ENCODE data around the gene IRF1.
"Not testable (repeated sequence)": the region's sequence is repeated elsewhere in the genome, so short reads cannot be mapped to it uniquely, and the experiment has no call there.

The IRF1 gene

GRCh38 chr5:132485641-132486317 lies 4.8 kb downstream of the IRF1 start:
- DNase-seq = no peak

- DNase-seq = not testable (repeated sequence)
Observed at GRCh38 chr5:132484876-132485640, 5.5 kb downstream of the IRF1 start.

- no peak for DNase-seq
Observed at GRCh38 chr5:132484391-132484725, 6.2 kb downstream of the IRF1 start.

DNA sequence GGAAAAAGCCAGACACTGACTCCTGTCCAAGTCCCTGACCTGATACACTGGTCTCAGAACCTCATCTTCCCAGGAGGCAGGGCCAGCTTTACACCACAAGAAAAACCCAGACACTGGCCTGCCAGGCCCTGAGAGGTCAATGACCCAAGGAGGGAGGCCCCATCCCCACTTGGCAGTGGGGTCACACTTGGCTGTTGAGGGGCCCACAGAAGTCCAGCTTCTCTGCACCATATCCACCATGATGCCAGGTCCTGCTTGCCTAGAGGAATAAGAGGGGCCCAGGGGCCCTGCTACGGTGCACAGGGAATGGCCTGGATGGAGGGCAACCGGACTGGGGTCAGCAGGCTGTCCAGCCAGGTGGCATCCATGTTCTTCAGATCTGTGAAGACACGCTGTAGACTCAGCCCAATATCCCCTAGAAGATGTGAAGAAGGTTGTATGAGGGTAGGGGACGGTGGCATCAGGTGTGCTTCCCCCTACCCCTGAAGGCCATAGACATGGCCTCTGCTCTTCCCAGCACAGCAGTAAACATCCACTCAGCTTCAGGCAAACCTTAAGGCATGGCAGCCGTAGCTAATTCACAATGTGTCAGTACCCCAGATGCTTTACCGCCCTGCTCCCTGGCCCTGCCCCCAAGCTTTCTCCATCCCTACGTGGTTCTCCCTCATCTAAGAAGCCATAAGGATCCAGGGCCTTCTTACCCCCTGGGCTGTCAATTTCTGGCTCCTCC lies 6.7 kb downstream of the IRF1 start:
- no peak for DNase-seq

GRCh38 chr5:132483101-132483500 lies 7.5 kb downstream of the IRF1 start:
- no peak for DNase-seq

DNA sequence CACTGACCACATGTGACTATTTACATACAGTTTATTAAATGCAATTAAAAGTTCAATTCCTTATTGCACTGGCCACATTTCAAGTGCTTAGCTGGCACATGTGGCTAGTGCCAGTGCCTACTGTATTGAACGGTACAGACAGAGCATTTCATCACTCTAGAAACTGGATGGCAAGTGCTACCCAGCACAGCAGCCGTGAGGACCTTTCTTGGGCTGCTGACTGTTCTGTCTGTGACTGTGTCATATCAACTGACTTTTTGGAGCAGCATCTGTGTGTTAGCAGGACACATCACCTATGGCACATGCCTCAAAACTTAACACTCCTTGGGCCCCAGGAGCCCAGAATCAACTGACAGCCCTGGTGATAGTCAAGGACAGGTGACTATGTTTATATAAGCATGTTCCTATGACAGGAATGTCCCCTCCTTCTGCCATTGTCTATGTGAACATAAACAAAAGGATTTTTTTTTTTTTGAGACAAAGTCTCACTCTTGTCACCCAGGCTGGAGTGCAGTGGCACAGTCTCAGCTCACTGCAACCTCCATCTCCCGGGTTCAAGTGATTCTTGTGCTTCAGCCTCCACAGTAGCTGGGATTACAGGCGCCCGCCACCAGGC lies 8.9 kb downstream of the IRF1 start:
- DNase-seq = no peak

DNA sequence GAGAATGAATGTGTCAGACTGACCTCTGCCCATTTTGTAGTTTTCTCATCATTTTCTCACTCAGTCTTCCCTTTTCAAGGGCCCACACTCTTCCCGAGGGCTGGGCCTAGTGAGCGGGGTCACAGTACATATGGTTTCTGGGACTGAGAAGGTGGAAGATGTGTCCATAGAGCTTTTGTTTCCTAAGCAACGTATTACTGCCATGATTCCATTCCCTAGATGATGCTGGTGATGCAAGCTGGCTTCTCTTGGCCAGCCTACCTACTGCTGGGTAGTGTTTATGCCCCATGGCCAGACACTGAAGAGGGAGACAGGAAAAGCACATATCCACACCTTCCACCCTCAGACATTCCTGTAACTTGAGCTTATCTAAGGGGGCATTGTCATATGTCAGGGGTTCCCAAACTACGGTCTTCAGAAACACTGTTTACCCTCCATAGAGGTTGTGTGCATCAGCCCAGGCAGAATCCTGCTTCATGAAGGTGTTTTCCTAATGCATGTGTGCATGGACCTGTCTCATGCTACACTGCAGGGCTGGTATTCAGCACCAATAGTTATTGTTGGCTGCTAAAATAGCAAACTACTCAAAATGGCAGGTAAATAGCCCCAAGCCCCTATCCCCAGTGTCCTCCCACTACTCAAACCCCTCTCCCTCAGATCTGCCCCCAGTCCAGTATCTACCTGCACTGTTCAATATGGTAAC lies 9.5 kb downstream of the IRF1 start:
- no peak for DNase-seq

DNA sequence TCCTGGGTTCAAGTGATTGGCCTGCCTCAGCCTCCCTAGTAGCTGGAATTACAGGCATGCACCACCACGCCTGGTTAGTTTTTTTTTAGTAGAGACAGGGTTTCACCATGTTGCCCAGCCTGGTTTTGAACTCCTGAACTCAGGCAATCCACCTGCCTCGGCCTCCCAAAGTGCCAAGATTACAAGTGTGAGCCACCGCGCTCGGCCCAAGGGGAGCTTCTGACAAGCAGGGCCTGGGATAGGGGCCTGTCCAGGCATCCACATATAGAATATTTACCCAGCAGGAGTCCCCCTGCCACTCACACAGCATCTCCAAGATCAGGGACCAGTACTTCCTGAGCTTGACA lies 10.1 kb downstream of the IRF1 start:
- no peak for DNase-seq

- no peak for DNase-seq
Observed at GRCh38 chr5:132480042-132480441, 10.5 kb downstream of the IRF1 start.

GRCh38 chr5:132479111-132479951 lies 11.2 kb downstream of the IRF1 start:
- DNase-seq = no peak

DNA sequence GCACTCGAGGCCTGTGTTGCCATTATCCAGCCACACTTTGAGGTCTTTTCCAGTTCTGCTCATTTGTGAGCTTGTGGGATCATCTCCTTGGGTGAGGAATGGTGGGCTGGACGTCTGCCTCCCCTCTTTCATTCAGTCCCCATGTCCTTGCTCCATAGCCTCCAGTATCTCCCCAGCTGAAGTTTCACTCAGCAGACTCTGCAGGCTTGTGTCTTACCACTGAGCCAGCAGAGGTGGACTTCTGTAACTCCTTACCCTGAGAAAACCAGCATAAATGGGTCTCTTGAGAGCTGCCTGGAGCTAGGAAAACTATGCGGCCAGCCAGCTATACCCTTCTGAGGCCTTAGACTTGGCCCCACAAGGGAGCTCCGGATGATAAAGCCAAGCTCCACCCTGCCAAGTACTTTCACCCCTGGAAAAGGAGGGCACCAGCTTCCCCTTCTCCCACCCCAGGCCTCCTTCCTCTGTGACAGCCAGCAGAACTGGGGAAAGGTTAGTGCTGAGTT lies 12.2 kb downstream of the IRF1 start:
- DNase-seq = no peak

- DNase-seq = no peak
Observed at GRCh38 chr5:132477784-132478365, 12.7 kb downstream of the IRF1 start.

DNA sequence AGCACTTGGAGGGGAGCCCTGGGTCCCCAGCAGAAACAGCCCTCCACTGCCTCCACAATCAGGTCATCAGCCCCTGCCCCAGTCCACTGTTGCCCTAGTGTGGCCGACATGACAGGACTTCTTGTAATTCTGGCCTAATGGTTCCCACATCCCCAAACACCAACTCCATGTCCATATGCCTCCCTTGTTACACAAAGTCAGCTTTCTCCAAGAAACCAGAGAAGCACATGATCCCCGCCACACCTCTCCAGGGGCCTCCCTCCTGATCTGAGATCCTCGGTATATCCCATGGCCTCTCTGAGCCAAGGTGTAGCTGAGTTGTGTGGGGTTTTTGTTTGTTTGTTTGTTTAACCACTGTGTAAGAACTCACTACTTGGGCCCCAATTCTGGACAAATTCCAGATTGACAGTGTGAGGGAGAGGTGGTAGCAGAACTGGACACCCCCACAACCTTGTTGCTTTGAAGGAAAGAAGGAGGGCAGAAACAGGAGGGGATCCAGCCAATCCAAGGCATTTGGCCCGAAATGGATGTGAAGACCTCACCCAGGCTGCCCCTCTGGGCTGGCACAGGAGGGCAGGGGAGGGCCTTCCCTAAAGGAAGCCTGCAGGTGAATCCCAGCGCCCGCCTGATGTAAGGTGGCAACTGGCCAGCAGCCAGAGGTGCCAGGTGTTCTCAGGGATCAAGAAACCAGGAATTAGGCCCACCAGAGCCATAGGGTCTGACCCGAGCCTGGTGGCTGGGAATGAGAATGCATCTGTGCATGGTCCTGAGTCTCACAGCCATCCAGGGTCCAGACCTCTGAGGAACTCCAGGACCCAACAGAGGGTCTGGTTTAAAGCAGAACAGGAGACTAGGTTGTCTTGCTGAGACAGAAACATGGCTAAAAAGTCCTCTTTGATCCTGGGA lies 13.4 kb downstream of the IRF1 start:
- DNase-seq = no peak

DNA sequence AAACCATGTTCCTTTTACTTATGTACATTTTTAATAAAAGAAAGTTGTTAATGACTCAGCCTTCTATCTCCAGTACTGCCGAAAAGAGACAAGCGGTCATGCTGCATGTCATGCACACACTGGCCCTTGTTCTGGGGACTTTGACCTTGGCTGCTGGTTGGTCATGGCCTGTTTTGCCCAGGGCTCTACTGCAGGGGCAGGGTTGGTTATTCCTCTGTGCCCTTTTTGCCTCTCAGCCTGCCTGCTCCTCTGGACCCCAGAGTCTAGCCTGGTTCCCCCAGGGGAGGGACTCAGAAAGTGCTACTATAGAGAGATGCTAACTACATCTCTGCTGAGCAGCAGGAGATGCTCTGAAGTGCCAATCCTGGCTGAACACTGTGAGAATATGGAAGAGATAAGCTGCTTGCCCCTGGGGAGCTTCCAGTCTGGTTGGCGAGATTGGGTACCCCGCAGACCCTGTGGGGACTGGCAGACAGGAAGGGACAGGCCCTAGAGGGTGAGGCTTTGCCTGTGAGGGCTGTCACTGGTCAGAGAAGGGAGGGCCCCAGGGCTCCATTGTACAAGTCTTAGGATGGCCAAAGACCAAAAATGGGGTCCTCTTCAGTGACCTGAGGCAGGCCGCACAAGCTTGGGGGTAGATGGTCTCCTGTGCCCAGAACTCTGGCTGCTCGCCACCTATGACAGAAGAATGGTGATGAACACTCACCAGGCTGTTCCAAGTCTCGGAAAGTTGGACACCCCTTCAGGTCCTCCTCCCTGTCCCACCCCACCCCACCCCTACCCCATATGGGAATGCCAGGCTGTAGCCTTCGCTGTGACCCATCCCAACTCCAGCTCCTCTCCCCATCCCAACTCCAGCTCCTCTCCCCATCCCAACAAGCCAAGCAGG lies 14.3 kb downstream of the IRF1 start:
- no peak for DNase-seq

DNA sequence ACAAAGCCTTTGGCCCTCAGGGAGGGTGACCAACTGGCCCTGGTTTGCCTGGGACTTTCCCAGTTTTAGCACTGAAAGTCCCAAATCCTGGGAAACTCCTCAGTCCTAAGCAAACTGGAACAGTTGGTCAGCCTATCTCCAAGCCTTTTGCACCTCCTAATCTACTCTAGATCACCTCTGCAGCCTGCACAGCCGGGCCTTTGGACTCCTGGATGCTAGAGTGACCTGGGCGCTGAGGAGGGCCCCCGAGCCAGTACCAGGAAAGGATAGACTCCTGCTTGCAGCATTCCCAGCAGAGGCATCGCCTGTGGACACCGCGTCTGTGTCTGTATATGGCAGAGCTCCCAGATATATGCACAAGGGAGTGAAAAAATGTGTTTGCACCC lies 15.1 kb downstream of the IRF1 start:
- DNase-seq = no peak

DNA sequence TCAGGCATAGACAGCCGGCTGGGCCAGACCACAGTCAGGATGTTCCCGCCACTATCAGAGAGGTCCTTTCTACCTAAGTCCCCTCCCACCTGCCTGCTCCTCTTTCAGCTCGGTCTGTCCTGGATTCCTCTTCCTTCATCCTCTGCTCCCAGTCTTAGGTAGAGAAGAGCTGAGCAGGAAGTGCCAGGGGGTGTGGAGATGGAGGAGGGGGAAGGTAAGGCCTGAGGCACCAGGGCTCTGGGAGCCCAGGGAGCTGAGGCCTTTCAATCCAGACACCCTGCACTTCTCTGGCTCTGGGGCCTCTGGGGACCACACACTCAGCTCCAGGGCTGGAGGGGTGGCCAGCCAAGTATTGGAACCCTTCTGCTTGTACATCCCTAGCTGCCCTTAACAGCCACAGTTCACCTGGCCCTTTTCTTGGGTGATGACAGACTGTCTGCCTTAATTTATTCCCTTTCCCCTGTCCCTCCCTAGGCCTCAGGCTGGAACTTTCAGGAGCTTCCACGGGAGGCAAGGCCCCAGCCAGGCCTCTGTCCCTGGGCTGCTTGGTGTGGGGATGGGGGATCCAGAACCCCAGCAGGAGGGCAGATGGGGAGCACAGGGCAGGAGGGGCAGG lies 15.6 kb downstream of the IRF1 start:
- DNase-seq = no peak

- no peak for DNase-seq
Observed at GRCh38 chr5:132474131-132474723, 16.3 kb downstream of the IRF1 start.

- DNase-seq = no peak
Observed at GRCh38 chr5:132473668-132474067, 16.9 kb downstream of the IRF1 start.

Data from fibroblast of skin of right quadriceps (primary cell).